H1 (cell line): ENCODE results near the gene STARD3. TPM values are rescaled to one million over a fixed set of nuclear protein-coding genes. Genes with fewer than 3 reads are reported as not detected.

Experiments
- ATF2 ChIP-seq: IDR thresholded peaks from 2 replicates; pipeline ENCODE4 v1.6.1; 2012; ENCODE audit warnings: low read length, inconsistent platforms
- ATF3 ChIP-seq: IDR thresholded peaks from 2 replicates; pipeline ENCODE4 v1.6.1; 2011; ENCODE audit warnings: low read depth, mild to moderate bottlenecking, low read length; ENCODE audit not compliant: insufficient read depth
- CHD2 ChIP-seq: IDR thresholded peaks from 2 replicates; pipeline ENCODE4 v1.6.1; 2012; ENCODE audit warnings: low read length, improper control_type of control experiment
- KDM4A ChIP-seq: IDR thresholded peaks from one replicate; pipeline ENCODE4 v1.7.1; 2012; ENCODE audit warnings: low read depth, mild to moderate bottlenecking, moderate library complexity, low read length, inconsistent platforms; ENCODE audit not compliant: severe bottlenecking
- MAX ChIP-seq: IDR thresholded peaks from 2 replicates; pipeline ENCODE4 v1.6.1; 2012; ENCODE audit warnings: inconsistent platforms
- POU5F1 ChIP-seq: IDR thresholded peaks from 2 replicates; pipeline ENCODE4 v1.6.1; 2011; ENCODE audit warnings: low read depth, mild to moderate bottlenecking, low read length, moderate library complexity
- RXRA ChIP-seq: IDR thresholded peaks from 2 replicates; pipeline ENCODE4 v1.6.1; 2011; ENCODE audit warnings: low read depth, mild to moderate bottlenecking, low read length, moderate library complexity; ENCODE audit not compliant: insufficient read depth
- SAP30 ChIP-seq: fragments of 300-600 bp; sonication (generic); IDR thresholded peaks from 2 replicates; pipeline ENCODE4 v1.7.1; 2012; ENCODE audit warnings: low read length, moderate library complexity, mild to moderate bottlenecking, inconsistent platforms; ENCODE audit not compliant: insufficient read depth, insufficient replicate concordance
- TEAD4 ChIP-seq: IDR thresholded peaks from 2 replicates; pipeline ENCODE4 v1.6.1; 2012; ENCODE audit warnings: low read depth, low read length, inconsistent platforms, mixed read lengths
- polyA plus RNA-seq, 7 experiments: library from polyadenylated mRNA; depleted of rRNA in 3 of 7; stranded (reverse) in 5 of 7; unstranded in 2 of 7; fragments of >200 nt in 5 of 7; fragments of 200-250 nt in 2 of 7; gene quantifications; 1 replicate in 5 of 7; 2 replicates in 1 of 7; 4 replicates in 1 of 7; pipeline versions ENCODE4 v1.2.1 to v1.2.3, GENCODE V29; 2011 to 2013; ENCODE audit warnings: missing spikeins in 2 of 7, mixed read lengths in 2 of 7
- total RNA-seq: library from RNA; stranded (reverse); fragmentation: NEBNext Ultra II Directional; extraction: Animal tissue kit (Norgen Biotek cat#: 25700); gene quantifications from 2 replicates; pipeline ENCODE4 v1.2.1, GENCODE V29; 2021

The STARD3 gene
- total and polyA plus RNA-seq, 2 of the 8 experiments (the other 6 are each of a cell fraction or from before 2014, with no cell fraction given) = 47.6 to 80.3 TPM

- TF ChIP-seq ATF2 (no peak), TEAD4 (no peak), SAP30 (no peak), RXRA (no peak), POU5F1 (no peak), MAX (no peak), CHD2 (no peak), ATF3 (no peak), KDM4A (no peak)
Measured at GRCh38 chr17:39659279-39660010, 22.5 kb downstream of the STARD3 start (continued).
